Right lobe of liver (tissue), 6 donors: ENCODE measurements around the gene HBG2. TPM values are rescaled to one million over a fixed set of nuclear protein-coding genes. Genes with fewer than 3 reads are reported as not detected.

Source experiments
- ATAC-seq, 4 donors: fragments of 200-7000 bp; cut with Tn5 transposase; one replicate each; pipeline ENCODE4 v1.9.1; 2020; ENCODE audit warnings: mild to moderate bottlenecking in 4 of 4, moderate library complexity in 4 of 4
- DNase-seq, 3 donors: peaks; one replicate each; pipeline ENCODE4 v3.0.0-alpha.2; 2020
- H3K27ac ChIP-seq, 3 donors: fragments of 200-600 bp; one replicate each; pipeline ENCODE4 v1.8.0; 2022
- H3K27me3 ChIP-seq, 2 donors: fragments of 200-600 bp; one replicate each; pipeline ENCODE4 v1.8.0; 2022
- H3K36me3 ChIP-seq, 4 donors: fragments of 200-600 bp; sonication (generic) in 1 of 4; one replicate each; pipeline versions ENCODE4 v1.5.1 to v1.8.0; 2017 to 2022; ENCODE audit warnings: control low read depth in 1 of 4
- H3K4me1 ChIP-seq, 4 donors: fragments of 200-600 bp; sonication (generic) in 1 of 4; one replicate each; pipeline versions ENCODE4 v1.5.1 to v1.8.0; 2017 to 2022; ENCODE audit warnings: control low read depth in 1 of 4
- H3K4me3 ChIP-seq, 3 donors: fragments of 200-600 bp; one replicate each; pipeline ENCODE4 v1.8.0; 2022
- H3K9me3 ChIP-seq, 4 donors: fragments of 200-600 bp; sonication (generic) in 1 of 4; one replicate each; pipeline versions ENCODE4 v1.5.1 to v1.8.0; 2017 to 2022; ENCODE audit warnings: control low read depth in 1 of 4
- CTCF ChIP-seq, 4 donors: fragments of 200-600 bp in 3 of 4; fragments of 450-650 bp in 1 of 4; IDR thresholded peaks; one replicate each; pipeline versions ENCODE4 v1.5.1 to v1.8.0; 2016 to 2022; ENCODE audit warnings: antibody characterized with exemption in 4 of 4, mild to moderate bottlenecking in 2 of 4
- POLR2A ChIP-seq: fragments of 450-650 bp; IDR thresholded peaks from one replicate; pipeline ENCODE4 v1.6.1; 2017; ENCODE audit warnings: antibody characterized with exemption, mild to moderate bottlenecking
- WGBS: methylation state at CpG from one replicate; pipeline ENCODE4 v1.1.6; 2018; ENCODE audit warnings: low coverage, low lambda C conversion rate; ENCODE audit not compliant: insufficient coverage; ENCODE audit errors: missing lambda C conversion rate; 5-methylcytosine and 5-hydroxymethylcytosine counted together
- intact Hi-C, 2 donors: fragments of 100-400 bp; cut with DNase I; formaldehyde crosslinking; loops; one replicate each; pipeline versions ENCODE4 v1.11.2 to v1.14.1; 2022
- total RNA-seq, 6 experiments: library from RNA; depleted of rRNA in 2 of 6; stranded (reverse); fragments of >200 nt in 2 of 6; fragmentation: NEBNext Ultra II Directional in 3 of 6; extraction: Animal tissue kit (Norgen Biotek cat#: 25700) in 3 of 6; gene quantifications; one replicate each; pipeline versions ENCODE4 v1.1.0 to v1.2.4, GENCODE V29; 2016 to 2023
- donor health status: DM: no; HTN: yes; CAD: no.
- donor health status: DM: no; HTN: no; CAD: no.
- donor health status: DM: no; HTN: no; CAD: no.
- donor health status: DM: no; HTN: yes; CAD: no.
- donor health status: DM: no; HTN: yes; CAD: no.

Gene HBG2
- total RNA-seq, 6 experiments from 2014 or later = not detected

GRCh38 chr11:5276697-5277096 is 22.1 kb upstream of the HBG2 start:
- Histone ChIP-seq H3K4me1 (no peaks in the 10 kb centered on the region), H3K27ac (no peak overlapping the region), H3K4me3 (no peak overlapping the region), H3K27me3 (no peaks in the 10 kb centered on the region), H3K9me3 (no peaks in the 10 kb centered on the region), H3K36me3 (no peaks in the 10 kb centered on the region)
- intact Hi-C loops = no loop called here
- TF ChIP-seq CTCF (IDR thresholded peaks at IDR 0.05) (no peak), POLR2A (no peak)
- no peak for DNase-seq
- WGBS = 79% methylated on average over 2 of the region's 2 CpGs
- ATAC-seq = no peak

GRCh38 chr11:5275369-5276110 is 21.0 kb upstream of the HBG2 start:
- DNase-seq (no peak), ATAC-seq (no peak)
- Histone ChIP-seq H3K4me3 (no peak overlapping the region), H3K27ac (no peak overlapping the region), H3K27me3 (no peaks in the 10 kb centered on the region), H3K4me1 (no peaks in the 10 kb centered on the region), H3K9me3 (no peaks in the 10 kb centered on the region), H3K36me3 (no peaks in the 10 kb centered on the region)
- intact Hi-C loops = no loop called here
- TF ChIP-seq CTCF (IDR thresholded peaks at IDR 0.05) (no peak), POLR2A (no peak)
- WGBS = 40% methylated on average over 5 of the region's 6 CpGs

- DNase-seq = no peak
- Histone ChIP-seq H3K36me3 (no peaks in the 10 kb centered on the region), H3K9me3 (no peaks in the 10 kb centered on the region), H3K27me3 (no peaks in the 10 kb centered on the region), H3K4me3 (no peak overlapping the region), H3K27ac (no peak overlapping the region), H3K4me1 (no peaks in the 10 kb centered on the region)
- TF ChIP-seq CTCF (IDR thresholded peaks at IDR 0.05) (no peak), POLR2A (no peak)
- intact Hi-C loops = no loop called here
- no peak for ATAC-seq
- WGBS = 54% methylated on average over 5 of the region's 5 CpGs
Observed at GRCh38 chr11:5274395-5274794, 19.8 kb upstream of the HBG2 start.

- Histone ChIP-seq H3K36me3 (no peaks in the 10 kb centered on the region), H3K9me3 (no peaks in the 10 kb centered on the region), H3K4me1 (no peaks in the 10 kb centered on the region), H3K27ac (no peak overlapping the region), H3K4me3 (no peak overlapping the region), H3K27me3 (no peaks in the 10 kb centered on the region)
- intact Hi-C loops = no loop called here
- DNase-seq (no peak), ATAC-seq (no peak)
- 49% methylated on average over 4 of the region's 4 CpGs for WGBS
- TF ChIP-seq POLR2A (no peak), CTCF (IDR thresholded peaks at IDR 0.05) (no peak)
Observed at GRCh38 chr11:5272395-5273017, 17.9 kb upstream of the HBG2 start.
